ENCODE data around the gene CEMIP.

DNA sequence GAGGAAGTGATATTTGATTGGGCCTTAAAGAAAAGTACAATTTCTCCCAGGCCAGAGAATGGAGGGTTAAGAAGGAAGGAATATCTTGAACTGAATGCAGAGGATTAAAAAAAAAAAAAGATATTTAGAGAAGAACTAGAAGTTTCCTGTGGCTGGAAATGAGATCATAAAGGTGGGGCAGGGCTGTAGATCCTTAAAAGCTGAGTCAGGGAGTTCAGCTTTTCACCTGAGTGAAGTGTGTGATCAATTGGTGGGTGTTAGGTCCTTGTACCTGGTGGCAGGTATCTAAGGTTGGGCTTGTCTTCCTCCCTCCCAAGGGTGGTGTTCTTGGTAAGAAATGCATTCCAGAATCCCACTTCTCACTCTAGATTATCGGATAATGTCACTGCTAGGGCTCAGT lies 11.8 kb downstream of the CEMIP start:
- TF ChIP-seq, protein P1, sequence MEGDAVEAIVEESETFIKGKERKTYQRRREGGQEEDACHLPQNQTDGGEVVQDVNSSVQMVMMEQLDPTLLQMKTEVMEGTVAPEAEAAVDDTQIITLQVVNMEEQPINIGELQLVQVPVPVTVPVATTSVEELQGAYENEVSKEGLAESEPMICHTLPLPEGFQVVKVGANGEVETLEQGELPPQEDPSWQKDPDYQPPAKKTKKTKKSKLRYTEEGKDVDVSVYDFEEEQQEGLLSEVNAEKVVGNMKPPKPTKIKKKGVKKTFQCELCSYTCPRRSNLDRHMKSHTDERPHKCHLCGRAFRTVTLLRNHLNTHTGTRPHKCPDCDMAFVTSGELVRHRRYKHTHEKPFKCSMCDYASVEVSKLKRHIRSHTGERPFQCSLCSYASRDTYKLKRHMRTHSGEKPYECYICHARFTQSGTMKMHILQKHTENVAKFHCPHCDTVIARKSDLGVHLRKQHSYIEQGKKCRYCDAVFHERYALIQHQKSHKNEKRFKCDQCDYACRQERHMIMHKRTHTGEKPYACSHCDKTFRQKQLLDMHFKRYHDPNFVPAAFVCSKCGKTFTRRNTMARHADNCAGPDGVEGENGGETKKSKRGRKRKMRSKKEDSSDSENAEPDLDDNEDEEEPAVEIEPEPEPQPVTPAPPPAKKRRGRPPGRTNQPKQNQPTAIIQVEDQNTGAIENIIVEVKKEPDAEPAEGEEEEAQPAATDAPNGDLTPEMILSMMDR (conservative IDR thresholded peaks at IDR 0.05; ENCODE audit: low read length), result no peak
- TF ChIP-seq EZH2phosphoT487 (IDR thresholded peaks at IDR 0.05; ENCODE audit: borderline replicate concordance, low read depth, low read length), result no peak

Measured in OCI-LY7 (cell line).